ENCODE results near the gene SH3BP1.

DNA sequence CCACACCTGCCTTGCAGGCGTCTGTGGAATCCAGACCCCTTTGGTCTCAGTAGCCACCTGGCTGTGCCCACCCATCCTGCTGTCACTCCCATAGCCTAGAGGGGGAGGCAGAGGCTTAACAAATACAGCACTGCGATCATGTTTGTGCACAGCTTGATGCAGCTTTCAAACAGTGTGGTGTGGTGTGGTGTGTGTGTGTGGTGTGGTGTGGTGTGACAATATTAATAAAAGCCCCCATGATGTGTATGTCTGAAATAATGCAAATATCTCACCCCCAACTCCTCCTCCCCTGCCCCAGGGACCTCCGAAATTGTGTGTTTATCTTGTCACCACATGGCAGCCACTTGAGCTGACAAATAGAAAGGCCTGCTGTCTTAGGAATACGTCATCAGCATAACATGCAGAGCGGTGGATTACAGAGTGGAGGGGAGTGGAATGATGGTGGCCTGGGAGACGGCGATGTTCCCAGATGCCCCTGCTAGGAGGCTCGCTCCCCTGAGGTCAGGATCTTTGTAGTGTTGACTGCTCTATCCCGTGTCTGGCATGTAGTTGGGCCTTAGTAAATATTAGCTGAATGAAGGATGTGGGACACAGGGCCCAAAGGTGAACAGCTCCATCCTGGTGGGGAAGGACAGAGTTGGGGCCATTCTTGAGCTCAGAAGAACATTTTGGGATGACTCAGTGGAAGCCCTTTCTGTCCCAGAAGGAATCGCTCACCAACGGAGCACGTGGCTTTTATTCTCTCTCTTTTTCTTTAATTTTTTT lies 21.9 kb downstream of the SH3BP1 start:
- TF ChIP-seq EZH2 (IDR thresholded peaks at IDR 0.05; ENCODE audit: low read depth, unreplicated experiment) = no peak
- TF ChIP-seq CTCF (conservative IDR thresholded peaks at IDR 0.05; ENCODE audit: low read depth in 2 of 2) = peak; percentile 43 to 58
- no peak for TF ChIP-seq EZH2phosphoT487 (IDR thresholded peaks at IDR 0.05; ENCODE audit: unreplicated experiment)
- TF ChIP-seq ZNF114 (CRISPR knock-in tag; IDR thresholded peaks at IDR 0.05) = no peak
- TF ChIP-seq, protein P1, sequence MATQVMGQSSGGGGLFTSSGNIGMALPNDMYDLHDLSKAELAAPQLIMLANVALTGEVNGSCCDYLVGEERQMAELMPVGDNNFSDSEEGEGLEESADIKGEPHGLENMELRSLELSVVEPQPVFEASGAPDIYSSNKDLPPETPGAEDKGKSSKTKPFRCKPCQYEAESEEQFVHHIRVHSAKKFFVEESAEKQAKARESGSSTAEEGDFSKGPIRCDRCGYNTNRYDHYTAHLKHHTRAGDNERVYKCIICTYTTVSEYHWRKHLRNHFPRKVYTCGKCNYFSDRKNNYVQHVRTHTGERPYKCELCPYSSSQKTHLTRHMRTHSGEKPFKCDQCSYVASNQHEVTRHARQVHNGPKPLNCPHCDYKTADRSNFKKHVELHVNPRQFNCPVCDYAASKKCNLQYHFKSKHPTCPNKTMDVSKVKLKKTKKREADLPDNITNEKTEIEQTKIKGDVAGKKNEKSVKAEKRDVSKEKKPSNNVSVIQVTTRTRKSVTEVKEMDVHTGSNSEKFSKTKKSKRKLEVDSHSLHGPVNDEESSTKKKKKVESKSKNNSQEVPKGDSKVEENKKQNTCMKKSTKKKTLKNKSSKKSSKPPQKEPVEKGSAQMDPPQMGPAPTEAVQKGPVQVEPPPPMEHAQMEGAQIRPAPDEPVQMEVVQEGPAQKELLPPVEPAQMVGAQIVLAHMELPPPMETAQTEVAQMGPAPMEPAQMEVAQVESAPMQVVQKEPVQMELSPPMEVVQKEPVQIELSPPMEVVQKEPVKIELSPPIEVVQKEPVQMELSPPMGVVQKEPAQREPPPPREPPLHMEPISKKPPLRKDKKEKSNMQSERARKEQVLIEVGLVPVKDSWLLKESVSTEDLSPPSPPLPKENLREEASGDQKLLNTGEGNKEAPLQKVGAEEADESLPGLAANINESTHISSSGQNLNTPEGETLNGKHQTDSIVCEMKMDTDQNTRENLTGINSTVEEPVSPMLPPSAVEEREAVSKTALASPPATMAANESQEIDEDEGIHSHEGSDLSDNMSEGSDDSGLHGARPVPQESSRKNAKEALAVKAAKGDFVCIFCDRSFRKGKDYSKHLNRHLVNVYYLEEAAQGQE (IDR thresholded peaks at IDR 0.05; ENCODE audit: unreplicated experiment) = no peak
- TF ChIP-seq, protein P2, sequence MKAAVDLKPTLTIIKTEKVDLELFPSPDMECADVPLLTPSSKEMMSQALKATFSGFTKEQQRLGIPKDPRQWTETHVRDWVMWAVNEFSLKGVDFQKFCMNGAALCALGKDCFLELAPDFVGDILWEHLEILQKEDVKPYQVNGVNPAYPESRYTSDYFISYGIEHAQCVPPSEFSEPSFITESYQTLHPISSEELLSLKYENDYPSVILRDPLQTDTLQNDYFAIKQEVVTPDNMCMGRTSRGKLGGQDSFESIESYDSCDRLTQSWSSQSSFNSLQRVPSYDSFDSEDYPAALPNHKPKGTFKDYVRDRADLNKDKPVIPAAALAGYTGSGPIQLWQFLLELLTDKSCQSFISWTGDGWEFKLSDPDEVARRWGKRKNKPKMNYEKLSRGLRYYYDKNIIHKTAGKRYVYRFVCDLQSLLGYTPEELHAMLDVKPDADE (IDR thresholded peaks at IDR 0.05) = no peak
- TF ChIP-seq POLR2AphosphoS5 (IDR thresholded peaks at IDR 0.05; ENCODE audit: low read depth) = no peak

Measured in GM23338 (cell line).